HK-2 (cell line): Measurements from ENCODE around the gene PHF21A.
"Not testable (repeated sequence)": the region's sequence is repeated elsewhere in the genome, so short reads cannot be mapped to it uniquely, and the experiment has no call there.

Experiments
- DNase-seq: peaks from one replicate; pipeline ENCODE4 v3.0.0-alpha.2; 2018; ENCODE audit not compliant: unreplicated experiment

PHF21A gene

GRCh38 chr11:45921561-45922424, 199.5 kb downstream of the PHF21A start:
- no peak for DNase-seq

GRCh38 chr11:45920531-45921477, 200.4 kb downstream of the PHF21A start:
- no peak for DNase-seq

- no peak for DNase-seq
Measured at GRCh38 chr11:45919806-45920530, 201.3 kb downstream of the PHF21A start.

- DNase-seq = no peak
Measured at GRCh38 chr11:45918962-45919675, 202.1 kb downstream of the PHF21A start.

- peak; percentile 71 for DNase-seq
Measured at GRCh38 chr11:45918331-45918941, 202.8 kb downstream of the PHF21A start.

- DNase-seq = peak; percentile 93
Measured at GRCh38 chr11:45917623-45918330, 203.5 kb downstream of the PHF21A start, which contains the start of gene PEX16. Gene PEX16 (minus strand): TSS chr11:45917877. CDS start chr11:45917811, 66 bp downstream.

GRCh38 chr11:45917286-45917622, 204.0 kb downstream of the PHF21A start:
- no peak for DNase-seq

- no peak for DNase-seq
Measured at GRCh38 chr11:45915446-45915845, 205.8 kb downstream of the PHF21A start.

GRCh38 chr11:45913942-45914635, 207.2 kb downstream of the PHF21A start:
- DNase-seq = no peak

- no peak for DNase-seq
Measured at GRCh38 chr11:45913514-45913913, 207.7 kb downstream of the PHF21A start.

- DNase-seq = no peak
Measured at GRCh38 chr11:45910623-45911022, 210.6 kb downstream of the PHF21A start.

GRCh38 chr11:45909594-45910475, 211.4 kb downstream of the PHF21A start:
- no peak for DNase-seq

GRCh38 chr11:45907911-45908370, 213.3 kb downstream of the PHF21A start:
- DNase-seq = no peak

- DNase-seq = no peak
Measured at GRCh38 chr11:45906965-45907611, 214.2 kb downstream of the PHF21A start, which contains the start of gene FREY1. Gene FREY1 (minus strand): TSS chr11:45907271. CDS start chr11:45907245, 26 bp downstream.

- no peak for DNase-seq
Measured at GRCh38 chr11:45906096-45906682, 215.1 kb downstream of the PHF21A start.

GRCh38 chr11:45905576-45905975, 215.7 kb downstream of the PHF21A start:
- DNase-seq = not testable (repeated sequence)

- no peak for DNase-seq
Measured at GRCh38 chr11:45905095-45905494, 216.2 kb downstream of the PHF21A start.
